Activated CD8-positive, alpha-beta T cell treated with anti-CD3 and anti-CD28 coated beads, Interleukin-2, amount 10 ng/mL, durations not matched to agents 7 days and 5 days (primary cell): ENCODE data around the gene RPL19. TPM values are rescaled to one million over a fixed set of nuclear protein-coding genes. Genes with fewer than 3 reads are reported as not detected.
A peak's percentile ranks its signal among the peaks of the same experiment; 100 is the strongest.

Experiments used
- ATAC-seq: fragments of 150-1000 bp; cut with Tn5 transposase; one replicate; pipeline ENCODE4 v1.10.0; 2021; ENCODE audit warnings: moderate library complexity
- CTCF ChIA-PET: fragments of 350-600 bp; sonication (Branson Sonifier 250); formaldehyde crosslinking; loops from one replicate; lab custom pipeline; 2021; ENCODE audit warnings: antibody characterized with exemption; lab: Charles Lee
- POLR2A ChIA-PET: fragments of 350-600 bp; sonication (Branson Sonifier 250); formaldehyde crosslinking; loops from one replicate; lab custom pipeline; 2021; ENCODE audit warnings: antibody characterized with exemption; lab: Charles Lee
- DNase-seq: peaks from one replicate; pipeline ENCODE4 v3.0.0-alpha.2; 2020
- H3K27ac Mint-ChIP-seq: one replicate; pipeline ENCODE4 v1.8.0; 2021; ENCODE audit warnings: mild to moderate bottlenecking, mixed read lengths
- H3K27me3 Mint-ChIP-seq: one replicate; pipeline ENCODE4 v1.8.0; 2021; ENCODE audit warnings: low read depth, mixed read lengths
- H3K36me3 Mint-ChIP-seq: one replicate; pipeline ENCODE4 v1.8.0; 2021; ENCODE audit warnings: low read depth, mixed read lengths
- H3K4me1 Mint-ChIP-seq: one replicate; pipeline ENCODE4 v1.8.0; 2021; ENCODE audit warnings: low read depth, mixed read lengths
- H3K4me3 Mint-ChIP-seq: one replicate; pipeline ENCODE4 v1.8.0; 2021; ENCODE audit warnings: mild to moderate bottlenecking, mixed read lengths
- H3K9me3 Mint-ChIP-seq: one replicate; pipeline ENCODE4 v1.8.0; 2022; ENCODE audit warnings: mixed read lengths; ENCODE audit not compliant: insufficient read depth
- total RNA-seq, 2 experiments: library from RNA; stranded (reverse); gene quantifications; one replicate each; pipeline ENCODE4 v1.2.3, GENCODE V29; 2021

The RPL19 gene
- total RNA-seq, 2 experiments from 2014 or later, result 1,896 to 1,946 TPM

DNA sequence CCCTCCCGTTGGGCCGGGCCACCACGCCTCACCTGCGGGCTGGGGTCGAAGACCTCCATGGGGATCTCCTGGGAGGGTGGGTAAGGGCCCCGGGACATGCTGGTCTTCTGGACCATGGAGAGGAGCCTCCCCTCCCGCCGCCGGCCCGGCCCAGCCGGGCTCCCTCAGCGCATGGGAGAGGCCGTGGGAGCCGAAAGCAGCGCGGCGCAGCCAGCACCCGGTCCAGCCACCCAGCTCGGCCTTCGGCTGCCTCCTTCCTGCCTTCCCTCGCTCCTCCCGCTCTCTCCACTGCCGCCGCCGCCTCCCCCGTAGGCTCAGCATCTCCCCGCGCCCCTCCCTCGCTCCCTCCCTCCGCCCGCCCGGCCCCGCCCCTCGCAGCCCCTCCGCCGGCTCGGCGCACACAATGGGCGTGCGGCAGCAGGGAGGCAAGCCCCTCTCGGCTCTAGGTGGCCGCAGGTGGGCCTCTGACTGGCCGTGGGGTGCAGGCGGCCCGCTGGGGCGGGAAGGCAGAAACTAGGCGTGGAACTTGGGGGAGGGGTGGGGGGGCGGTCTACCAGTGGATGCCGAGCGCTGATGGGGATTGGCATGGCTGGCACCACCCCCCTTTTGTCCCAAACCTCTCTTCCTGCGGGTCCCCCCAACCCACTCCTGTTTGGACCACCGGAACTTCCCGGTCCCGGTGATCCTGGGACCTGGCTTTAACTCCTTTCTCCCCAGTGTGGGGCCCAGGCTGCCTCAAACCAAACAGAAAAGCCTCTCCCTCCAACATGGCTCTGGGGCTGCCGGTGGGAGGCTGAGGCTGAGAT is 2.5 kb upstream of the RPL19 start, which contains the start of gene CACNB1:
Gene CACNB1 (minus strand): TSS at position 290 of the 806 bp plus-strand sequence. CDS start 174 bp downstream, at position 116.
- ChIA-PET POLR2A (no interaction called here), CTCF (interaction anchor here (0.6 to 6.9 kb wide), 4 partner anchors 23 to 556 kb away, joined by 3 to 50 read pairs (median 19); no protein-coding TSS in a partner anchor)
- Mint-ChIP-seq H3K9me3 (no peaks in the 10 kb centered on the region), H3K4me3 (peak within 1 kb of the TSS; percentile 99), H3K36me3 (peaks cover 33% of the 10 kb centered on the region), H3K4me1 (peaks cover 67% of the 10 kb centered on the region), H3K27ac (peak within 1 kb of the TSS; percentile 97), H3K27me3 (no peaks in the 10 kb centered on the region)
- DNase-seq (peak; percentile 79), ATAC-seq (peak; percentile 67)

DNA sequence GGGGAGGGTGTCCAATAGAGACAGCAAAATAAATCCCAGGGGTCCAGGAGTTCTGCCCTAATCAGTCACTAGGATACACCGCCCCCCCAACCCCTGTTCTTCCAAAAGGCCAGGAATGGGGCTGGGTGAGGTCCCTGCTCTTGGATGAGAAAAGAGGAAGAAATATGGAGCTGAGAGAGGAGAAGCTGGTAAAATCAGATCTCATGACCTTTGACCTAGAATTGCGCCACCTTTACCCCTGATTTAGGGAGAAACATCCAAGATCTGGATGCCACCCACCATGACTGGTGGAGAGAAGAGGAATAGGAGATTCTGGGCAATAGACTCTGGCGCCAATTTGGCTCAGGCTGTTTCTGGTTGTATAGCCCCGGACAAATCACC is 1.9 kb upstream of the RPL19 start:
- Mint-ChIP-seq H3K4me1 (peaks cover 68% of the 10 kb centered on the region), H3K9me3 (no peaks in the 10 kb centered on the region), H3K4me3 (peak overlapping the region; percentile 99), H3K27ac (peak overlapping the region; percentile 97), H3K27me3 (no peaks in the 10 kb centered on the region), H3K36me3 (peaks cover 32% of the 10 kb centered on the region)
- no peak for DNase-seq
- ChIA-PET CTCF (interaction anchor here (1.1 to 6.9 kb wide), 4 partner anchors 23 to 46 kb away, joined by 3 to 50 read pairs (median 19); no protein-coding TSS in a partner anchor), POLR2A (no interaction called here)
- ATAC-seq, result no peak

DNA sequence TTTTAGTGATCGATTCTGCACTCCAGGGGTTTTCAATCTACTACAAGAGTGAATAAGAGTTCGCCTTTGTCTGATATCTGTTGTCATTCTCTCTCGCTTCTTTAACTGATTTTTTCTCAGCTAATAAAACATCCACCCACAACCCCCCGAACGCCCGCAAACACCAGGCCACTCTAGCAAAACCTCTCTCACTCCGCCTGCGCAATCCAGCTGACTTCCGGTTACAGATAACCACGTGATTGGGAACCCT is 338 bp upstream of the RPL19 start:
- ChIA-PET CTCF (interaction anchor here (1.1 to 6.9 kb wide), 14 partner anchors 9 to 435 kb away, joined by 3 to 50 read pairs (median 9); no protein-coding TSS in a partner anchor), POLR2A (interaction anchor here (0.6 to 1.9 kb wide), 21 partner anchors 9 to 471 kb away, joined by 3 to 13 read pairs (median 4); partner anchors contain the start of genes CDK12, LASP1NB and RPL23)
- H3K27me3 Mint-ChIP-seq, result no peaks in the 10 kb centered on the region
- ATAC-seq (peak; percentile 57), DNase-seq (peak; percentile 94)
- H3K4me1 Mint-ChIP-seq, result peaks cover 63% of the 10 kb centered on the region
- peak overlapping the region; percentile 99 for H3K4me3 Mint-ChIP-seq
- H3K9me3 Mint-ChIP-seq, result no peaks in the 10 kb centered on the region
- peak overlapping the region; percentile 97 for H3K27ac Mint-ChIP-seq
- peaks cover 43% of the 10 kb centered on the region for H3K36me3 Mint-ChIP-seq

DNA sequence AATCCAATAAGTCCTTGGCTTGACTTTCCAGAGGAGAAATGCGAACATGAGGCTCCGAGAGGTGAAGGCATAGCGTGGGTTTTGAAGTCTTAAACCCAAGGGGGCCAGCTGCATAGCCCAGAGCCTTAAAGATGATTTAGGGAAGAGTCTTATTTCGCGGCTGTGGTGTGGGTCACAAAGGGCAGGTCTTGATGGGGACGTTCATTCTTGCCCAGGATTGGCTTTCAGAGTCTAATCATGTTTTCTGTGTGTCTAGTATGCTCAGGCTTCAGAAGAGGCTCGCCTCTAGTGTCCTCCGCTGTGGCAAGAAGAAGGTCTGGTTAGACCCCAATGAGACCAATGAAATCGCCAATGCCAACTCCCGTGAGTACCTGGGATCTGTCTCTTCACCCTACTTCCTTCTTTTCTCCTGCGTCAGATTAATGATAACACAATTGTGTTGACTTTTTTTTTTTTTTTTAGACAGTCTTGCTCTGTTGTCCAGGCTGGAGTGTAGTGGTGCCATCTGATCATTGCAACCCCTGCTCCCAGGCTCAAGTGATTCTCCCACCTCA is 951 bp downstream of the RPL19 start:
- CTCF ChIA-PET, result interaction anchor here (1.0 to 4.0 kb wide), 6 partner anchors 31 to 47 kb away, joined by 3 to 31 read pairs (median 5); no protein-coding TSS in a partner anchor
- Mint-ChIP-seq H3K27me3 (no peaks in the 10 kb centered on the region), H3K36me3 (peaks cover 47% of the 10 kb centered on the region), H3K9me3 (no peaks in the 10 kb centered on the region), H3K27ac (peak overlapping the region; percentile 97), H3K4me3 (peak overlapping the region; percentile 99), H3K4me1 (peaks cover 51% of the 10 kb centered on the region)
- no peak for ATAC-seq
- POLR2A ChIA-PET, result interaction anchor here (1.1 kb wide), 1 partner anchor 9 kb away, joined by 3 read pairs; no protein-coding TSS in a partner anchor
- no peak for DNase-seq

DNA sequence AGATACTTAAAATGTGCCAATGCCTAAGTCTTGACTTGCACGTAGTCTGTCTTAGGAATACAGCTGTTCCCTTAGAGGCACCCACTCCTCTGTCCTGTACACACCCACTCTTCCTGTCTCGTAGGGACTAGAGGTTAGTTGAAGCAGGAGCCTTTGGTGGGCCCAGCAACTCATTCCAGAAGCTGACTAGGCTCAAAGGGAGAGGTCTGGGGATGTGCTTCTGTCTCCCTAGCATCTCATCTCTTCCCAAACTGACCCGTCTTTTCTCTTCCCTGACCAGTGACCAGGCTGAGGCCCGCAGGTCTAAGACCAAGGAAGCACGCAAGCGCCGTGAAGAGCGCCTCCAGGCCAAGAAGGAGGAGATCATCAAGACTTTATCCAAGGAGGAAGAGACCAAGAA is 4.2 kb downstream of the RPL19 start:
- H3K4me3 Mint-ChIP-seq, result no peak overlapping the region
- POLR2A ChIA-PET, result no interaction called here
- H3K27me3 Mint-ChIP-seq, result no peaks in the 10 kb centered on the region
- H3K4me1 Mint-ChIP-seq, result peaks cover 53% of the 10 kb centered on the region
- H3K27ac Mint-ChIP-seq, result peak overlapping the region; percentile 58
- H3K36me3 Mint-ChIP-seq, result peaks cover 47% of the 10 kb centered on the region
- H3K9me3 Mint-ChIP-seq, result no peaks in the 10 kb centered on the region
- CTCF ChIA-PET, result interaction anchor here (1.4 to 8.3 kb wide), 4 partner anchors 9 to 41 kb away, joined by 3 to 187 read pairs (median 117); no protein-coding TSS in a partner anchor
- no peak for ATAC-seq
- no peak for DNase-seq

DNA sequence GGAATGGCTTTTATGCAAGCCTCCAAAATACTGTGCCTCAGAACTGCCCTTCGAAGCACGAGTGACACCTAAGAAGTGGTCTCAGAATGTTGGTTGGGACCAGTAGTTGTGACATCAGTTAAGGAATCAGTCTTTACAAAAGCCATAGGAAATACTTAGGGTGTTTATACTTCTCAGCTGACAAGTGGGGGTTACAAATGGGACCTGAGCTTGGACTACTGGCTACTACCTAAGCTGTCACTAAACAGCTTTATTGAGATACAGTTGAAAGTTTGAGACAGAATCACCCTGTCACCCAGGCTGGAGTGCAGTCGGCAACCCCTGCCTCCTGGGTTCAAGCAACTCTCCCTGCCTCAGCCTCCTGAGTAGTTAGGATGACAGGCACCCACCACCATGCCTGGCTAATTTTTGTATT is 5.0 kb downstream of the RPL19 start:
- Mint-ChIP-seq H3K4me1 (peaks cover 53% of the 10 kb centered on the region), H3K27ac (no peak overlapping the region), H3K27me3 (peaks cover 1% of the 10 kb centered on the region), H3K36me3 (peaks cover 47% of the 10 kb centered on the region), H3K4me3 (no peak overlapping the region), H3K9me3 (no peaks in the 10 kb centered on the region)
- POLR2A ChIA-PET, result interaction anchor here (1.3 kb wide), 1 partner anchor 25 kb away, joined by 3 read pairs; no protein-coding TSS in a partner anchor
- ATAC-seq (no peak), DNase-seq (no peak)
- CTCF ChIA-PET, result interaction anchor here (1.3 to 8.3 kb wide), 4 partner anchors 27 to 414 kb away, joined by 3 to 187 read pairs (median 117); no protein-coding TSS in a partner anchor

DNA sequence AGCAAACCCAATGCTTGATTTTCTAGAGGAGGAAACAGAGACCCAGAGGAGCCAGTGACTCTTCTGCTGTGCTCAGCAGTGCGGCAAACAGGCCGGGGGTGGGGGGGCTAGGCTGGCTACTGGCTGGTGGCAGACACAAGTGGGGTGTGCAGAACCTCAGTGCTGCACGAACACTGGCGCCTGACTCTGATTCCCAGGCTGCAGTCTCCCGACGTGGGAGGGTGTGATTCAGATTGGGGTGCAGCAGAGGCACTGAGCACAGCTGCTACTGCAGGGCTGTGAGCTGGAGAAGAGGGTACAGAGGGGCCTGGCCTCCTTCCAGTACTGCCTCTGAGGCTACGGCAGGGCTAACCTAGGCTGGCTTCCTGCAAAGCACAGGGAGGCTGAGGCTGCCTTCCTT is 8.1 kb downstream of the RPL19 start:
- DNase-seq, result no peak
- H3K9me3 Mint-ChIP-seq, result no peaks in the 10 kb centered on the region
- peaks cover 8% of the 10 kb centered on the region for H3K27me3 Mint-ChIP-seq
- H3K36me3 Mint-ChIP-seq, result peaks cover 20% of the 10 kb centered on the region
- peaks cover 39% of the 10 kb centered on the region for H3K4me1 Mint-ChIP-seq
- CTCF ChIA-PET, result interaction anchor here (1.0 to 8.3 kb wide), 8 partner anchors 8 to 225 kb away, joined by 3 to 187 read pairs (median 8); partner anchors contain the start of gene RPL19
- POLR2A ChIA-PET, result interaction anchor here (1.8 kb wide), 1 partner anchor 8 kb away, joined by 9 read pairs; the partner anchor contains the start of gene RPL19
- no peak overlapping the region for H3K4me3 Mint-ChIP-seq
- no peak for ATAC-seq
- no peak overlapping the region for H3K27ac Mint-ChIP-seq

DNA sequence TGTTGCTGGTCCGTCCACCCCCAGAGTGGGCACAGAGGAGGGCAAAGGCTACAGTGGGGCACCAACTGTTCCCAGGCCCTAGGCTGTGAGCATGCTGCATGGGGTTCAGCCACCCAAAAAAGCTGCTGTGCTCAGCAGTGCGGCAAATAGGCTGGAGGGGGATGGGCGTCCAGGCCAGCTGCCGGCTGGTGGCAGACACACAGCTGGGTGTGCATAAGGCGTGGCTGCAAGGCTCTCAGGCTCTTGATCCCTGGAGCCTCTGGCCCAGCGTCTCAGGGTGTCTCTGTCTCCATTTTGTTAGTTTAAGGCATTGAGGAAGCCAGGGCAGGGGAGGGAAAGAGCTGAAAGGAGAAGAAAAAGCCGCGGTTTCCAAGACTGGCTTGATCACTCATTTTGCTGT is 8.8 kb downstream of the RPL19 start:
- Mint-ChIP-seq H3K27me3 (peaks cover 8% of the 10 kb centered on the region), H3K9me3 (no peaks in the 10 kb centered on the region), H3K27ac (no peak overlapping the region), H3K4me3 (no peak overlapping the region), H3K36me3 (peaks cover 12% of the 10 kb centered on the region), H3K4me1 (peaks cover 35% of the 10 kb centered on the region)
- DNase-seq (no peak), ATAC-seq (no peak)
- ChIA-PET CTCF (interaction anchor here (0.7 to 8.3 kb wide), 11 partner anchors 9 to 226 kb away, joined by 3 to 187 read pairs (median 5); partner anchors contain the start of genes PLXDC1 and RPL19), POLR2A (interaction anchor here (0.9 to 1.8 kb wide), 3 partner anchors 9 to 30 kb away, joined by 3 to 9 read pairs (median 4); partner anchors contain the start of gene RPL19)

DNA sequence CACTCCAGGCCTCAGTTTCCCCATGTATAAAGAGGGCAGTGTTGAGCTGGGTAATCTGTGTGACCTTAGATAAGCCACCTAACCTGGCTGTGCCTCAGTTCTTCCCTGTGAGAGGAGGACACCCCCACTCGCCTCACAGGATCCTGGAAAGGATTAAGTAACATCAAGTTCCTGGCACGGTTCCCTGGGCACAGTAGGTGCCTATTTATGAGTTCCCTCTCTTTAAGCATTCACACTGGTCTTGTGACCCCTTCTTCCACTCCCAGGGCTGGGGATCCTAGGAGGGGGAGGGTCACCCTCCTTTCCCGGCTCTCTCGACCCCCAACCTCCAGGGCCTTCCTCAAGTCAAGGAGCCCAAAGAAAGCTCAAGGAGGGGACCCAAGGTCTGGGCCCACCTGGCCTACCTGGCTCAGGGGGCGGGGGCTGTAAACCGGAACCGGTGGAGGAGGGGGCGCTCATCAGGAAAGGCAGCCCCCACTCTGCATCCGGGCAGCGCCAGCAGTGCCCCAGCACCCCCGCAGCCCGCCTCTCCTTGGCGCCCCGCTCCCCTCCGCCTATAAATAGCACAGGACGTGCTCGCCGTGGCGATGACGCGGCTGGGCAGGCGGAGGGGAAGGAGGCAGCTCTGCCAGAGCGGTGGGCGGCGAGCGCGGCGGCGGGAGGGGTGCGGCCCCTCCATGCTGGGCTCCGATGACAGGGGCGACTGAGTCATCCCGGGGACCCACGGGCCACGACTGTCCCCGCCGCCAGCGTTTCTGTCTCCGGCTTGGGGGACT is 9.4 kb downstream of the RPL19 start:
- ATAC-seq (peak; percentile 61), DNase-seq (peak; percentile 80)
- Mint-ChIP-seq H3K27ac (peak overlapping the region; percentile 61), H3K27me3 (peaks cover 8% of the 10 kb centered on the region), H3K4me3 (peak overlapping the region; percentile 50), H3K9me3 (no peaks in the 10 kb centered on the region), H3K4me1 (peaks cover 32% of the 10 kb centered on the region), H3K36me3 (peaks cover 6% of the 10 kb centered on the region)
- CTCF ChIA-PET, result interaction anchor here (0.7 to 8.3 kb wide), 9 partner anchors 10 to 226 kb away, joined by 3 to 187 read pairs (median 5); partner anchors contain the start of genes PLXDC1 and RPL19
- POLR2A ChIA-PET, result interaction anchor here (0.7 to 1.8 kb wide), 5 partner anchors 8 to 29 kb away, joined by 3 to 9 read pairs (median 4); partner anchors contain the start of gene RPL19

DNA sequence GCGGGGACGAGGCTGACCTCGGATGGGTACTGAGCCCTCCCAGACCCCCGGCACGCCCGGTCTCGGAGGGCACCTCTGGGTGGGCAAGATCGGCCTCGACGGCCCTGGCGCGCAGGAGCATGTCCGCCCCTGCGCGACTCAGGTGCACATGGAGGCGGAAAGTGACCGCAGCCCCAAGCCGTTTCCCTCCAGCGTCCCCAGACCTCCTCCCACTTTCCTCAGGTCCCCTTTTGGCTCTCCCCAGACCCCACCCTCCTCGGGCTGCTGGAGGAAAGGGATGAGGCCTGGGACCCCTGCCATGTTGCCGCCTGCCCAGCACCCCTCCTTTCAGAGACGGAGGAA is 10.0 kb downstream of the RPL19 start:
- Mint-ChIP-seq H3K27me3 (peaks cover 8% of the 10 kb centered on the region), H3K36me3 (peaks cover 2% of the 10 kb centered on the region), H3K4me3 (peak overlapping the region; percentile 50), H3K27ac (peak overlapping the region; percentile 61), H3K4me1 (peaks cover 32% of the 10 kb centered on the region), H3K9me3 (no peaks in the 10 kb centered on the region)
- no peak for DNase-seq
- ATAC-seq, result no peak
- CTCF ChIA-PET, result interaction anchor here (1.5 to 8.3 kb wide), 6 partner anchors 9 to 58 kb away, joined by 3 to 187 read pairs (median 50); partner anchors contain the start of gene PLXDC1
- POLR2A ChIA-PET, result interaction anchor here (0.6 to 0.7 kb wide), 3 partner anchors 9 to 24 kb away, joined by 3 to 5 read pairs (median 3); partner anchors contain the start of gene RPL19
